ENCODE measurements around the gene FLT4.
"Not testable (repeated sequence)": the region's sequence is repeated elsewhere in the genome, so short reads cannot be mapped to it uniquely, and the experiment has no call there.

FLT4 gene

GRCh38 chr5:180649297-180650039 lies at the start of gene FLT4:
Gene FLT4 (minus strand): TSS chr5:180649600. CDS start chr5:180649545, 55 bp downstream.
- peak; percentile 69 for DNase-seq

GRCh38 chr5:180699042-180699441 lies 49.6 kb upstream of the FLT4 start:
- no peak for DNase-seq

GRCh38 chr5:180696116-180696515 lies 46.7 kb upstream of the FLT4 start:
- no peak for DNase-seq

GRCh38 chr5:180692429-180692828 lies 43.0 kb upstream of the FLT4 start:
- DNase-seq = no peak

- no peak for DNase-seq
Measured at GRCh38 chr5:180691046-180691445, 41.6 kb upstream of the FLT4 start.

- DNase-seq = no peak
Measured at GRCh38 chr5:180690562-180690961, 41.2 kb upstream of the FLT4 start.

- no peak for DNase-seq
Measured at GRCh38 chr5:180689775-180690174, 40.4 kb upstream of the FLT4 start.

GRCh38 chr5:180689071-180689694 lies 39.8 kb upstream of the FLT4 start:
- DNase-seq = no peak

GRCh38 chr5:180688330-180689070 lies 39.1 kb upstream of the FLT4 start:
- no peak for DNase-seq

GRCh38 chr5:180686799-180687198 lies 37.4 kb upstream of the FLT4 start:
- DNase-seq = not testable (repeated sequence)

GRCh38 chr5:180684623-180685161 lies 35.3 kb upstream of the FLT4 start:
- DNase-seq = no peak

- DNase-seq = no peak
Measured at GRCh38 chr5:180683220-180683922, 34.0 kb upstream of the FLT4 start.

- no peak for DNase-seq
Measured at GRCh38 chr5:180682560-180682959, 33.2 kb upstream of the FLT4 start.

GRCh38 chr5:180682008-180682407 lies 32.6 kb upstream of the FLT4 start:
- DNase-seq = not testable (repeated sequence)

GRCh38 chr5:180678319-180678718 lies 28.9 kb upstream of the FLT4 start:
- not testable (repeated sequence) for DNase-seq

- no peak for DNase-seq
Measured at GRCh38 chr5:180675036-180675635, 25.7 kb upstream of the FLT4 start.

- DNase-seq = not testable (repeated sequence)
Measured at GRCh38 chr5:180674090-180674475, 24.7 kb upstream of the FLT4 start.

- no peak for DNase-seq
Measured at GRCh38 chr5:180673371-180674089, 24.1 kb upstream of the FLT4 start.

- DNase-seq = not testable (repeated sequence)
Measured at GRCh38 chr5:180671958-180672524, 22.6 kb upstream of the FLT4 start.

- DNase-seq = peak; percentile 79
Measured at GRCh38 chr5:180670586-180671359, 21.4 kb upstream of the FLT4 start.

GRCh38 chr5:180670157-180670556 lies 20.8 kb upstream of the FLT4 start:
- no peak for DNase-seq

Data from activated CD8-positive, alpha-beta memory T cell treated with anti-CD3 and anti-CD28 coated beads for 24 hours (primary cell).